Umbilical cord (tissue), 2 donors: ENCODE results near the gene THYN1. TPM values are rescaled to one million over a fixed set of nuclear protein-coding genes. Genes with fewer than 3 reads are reported as not detected.
"Not testable (repeated sequence)": the region's sequence is repeated elsewhere in the genome, so short reads cannot be mapped to it uniquely, and the experiment has no call there.

Experiments used
- DNase-seq: peaks from one replicate; pipeline ENCODE4 v3.0.0-alpha.2; 2015; ENCODE audit warnings: low spot score
- total RNA-seq: library from RNA; depleted of rRNA; stranded (reverse); fragments of >200 nt; gene quantifications from one replicate; pipeline ENCODE4 v1.2.3, GENCODE V29; 2014; ENCODE audit warnings: low replicate concordance; ENCODE audit not compliant: insufficient read depth

The THYN1 gene
- 40.2 TPM for total RNA-seq

- peak; percentile 98 for DNase-seq
These were observed at the start of gene THYN1, which contains the start of gene ACAD8 for GRCh38 chr11:134253188-134253993. TSS of gene THYN1 (minus strand) at chr11:134253352. CDS start at chr11:134252882, 470 bp downstream. TSS of gene ACAD8 (plus strand) at chr11:134253568. CDS start at chr11:134253601, 33 bp downstream.

- DNase-seq = no peak
These were observed 41.5 kb upstream of the THYN1 start for GRCh38 chr11:134294664-134295063.

GRCh38 chr11:134293119-134294113, 40.3 kb upstream of the THYN1 start:
- no peak for DNase-seq

- DNase-seq = no peak
These were observed 39.5 kb upstream of the THYN1 start for GRCh38 chr11:134292661-134293060.

- DNase-seq = no peak
These were observed 38.0 kb upstream of the THYN1 start for GRCh38 chr11:134291196-134291595.

GRCh38 chr11:134290646-134291045, 37.5 kb upstream of the THYN1 start:
- no peak for DNase-seq

GRCh38 chr11:134289789-134290188, 36.6 kb upstream of the THYN1 start:
- DNase-seq = no peak

- DNase-seq = no peak
These were observed 36.0 kb upstream of the THYN1 start for GRCh38 chr11:134289167-134289566.

- DNase-seq = no peak
These were observed 35.3 kb upstream of the THYN1 start for GRCh38 chr11:134288486-134288885.

- DNase-seq = no peak
These were observed 34.4 kb upstream of the THYN1 start for GRCh38 chr11:134287561-134287960.

GRCh38 chr11:134284349-134284748, 31.2 kb upstream of the THYN1 start:
- DNase-seq = not testable (repeated sequence)

GRCh38 chr11:134283461-134284230, 30.5 kb upstream of the THYN1 start:
- no peak for DNase-seq

GRCh38 chr11:134282121-134283045, 29.2 kb upstream of the THYN1 start:
- no peak for DNase-seq

GRCh38 chr11:134281635-134282034, 28.5 kb upstream of the THYN1 start:
- not testable (repeated sequence) for DNase-seq

GRCh38 chr11:134278356-134278755, 25.2 kb upstream of the THYN1 start:
- DNase-seq = no peak

GRCh38 chr11:134277183-134278001, 24.2 kb upstream of the THYN1 start:
- no peak for DNase-seq

GRCh38 chr11:134276396-134277182, 23.4 kb upstream of the THYN1 start:
- no peak for DNase-seq
